ENCODE data around the gene PRIMPOL. TPM values are rescaled to one million over a fixed set of nuclear protein-coding genes. Genes with fewer than 3 reads are reported as not detected.
"Not testable (repeated sequence)": the region's sequence is repeated elsewhere in the genome, so short reads cannot be mapped to it uniquely, and the experiment has no call there.

Gene PRIMPOL
- total and polyA plus RNA-seq, 2 donors (not counting 1 experiment from before 2014, with no cell fraction given): 11.5 to 22.3 TPM

DNA sequence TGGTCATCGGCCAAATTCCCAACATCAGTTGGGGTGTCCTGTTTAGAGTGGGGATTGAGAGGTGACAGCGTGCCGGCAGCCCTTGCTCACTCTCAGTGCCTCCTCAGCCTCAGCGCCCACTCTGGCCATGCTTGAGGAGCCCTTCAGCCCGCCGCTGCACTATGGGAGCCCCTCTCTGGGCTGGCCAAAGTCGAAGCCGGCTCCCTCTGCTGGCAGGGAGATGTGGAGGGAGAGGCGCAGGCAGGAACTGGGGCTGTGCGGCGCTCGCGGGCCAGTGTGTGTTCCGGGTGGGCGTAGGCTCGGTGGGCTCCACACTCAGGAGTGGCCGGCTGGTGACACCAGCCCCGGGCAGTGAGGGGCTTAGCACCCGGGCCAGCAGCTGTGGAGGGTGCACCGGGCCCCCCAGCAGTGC lies 91.4 kb downstream of the PRIMPOL start:
- H3K36me3 ChIP-seq (ENCODE audit: control insufficient read depth, insufficient read depth, low read length): no peaks in the 10 kb centered on the region
- H3K9ac ChIP-seq (ENCODE audit: insufficient read depth, low read length): no peak overlapping the region
- no peak for TF ChIP-seq EZH2 (IDR thresholded peaks at IDR 0.05; ENCODE audit: low read length, missing control alignments)
- TF ChIP-seq, protein P1, sequence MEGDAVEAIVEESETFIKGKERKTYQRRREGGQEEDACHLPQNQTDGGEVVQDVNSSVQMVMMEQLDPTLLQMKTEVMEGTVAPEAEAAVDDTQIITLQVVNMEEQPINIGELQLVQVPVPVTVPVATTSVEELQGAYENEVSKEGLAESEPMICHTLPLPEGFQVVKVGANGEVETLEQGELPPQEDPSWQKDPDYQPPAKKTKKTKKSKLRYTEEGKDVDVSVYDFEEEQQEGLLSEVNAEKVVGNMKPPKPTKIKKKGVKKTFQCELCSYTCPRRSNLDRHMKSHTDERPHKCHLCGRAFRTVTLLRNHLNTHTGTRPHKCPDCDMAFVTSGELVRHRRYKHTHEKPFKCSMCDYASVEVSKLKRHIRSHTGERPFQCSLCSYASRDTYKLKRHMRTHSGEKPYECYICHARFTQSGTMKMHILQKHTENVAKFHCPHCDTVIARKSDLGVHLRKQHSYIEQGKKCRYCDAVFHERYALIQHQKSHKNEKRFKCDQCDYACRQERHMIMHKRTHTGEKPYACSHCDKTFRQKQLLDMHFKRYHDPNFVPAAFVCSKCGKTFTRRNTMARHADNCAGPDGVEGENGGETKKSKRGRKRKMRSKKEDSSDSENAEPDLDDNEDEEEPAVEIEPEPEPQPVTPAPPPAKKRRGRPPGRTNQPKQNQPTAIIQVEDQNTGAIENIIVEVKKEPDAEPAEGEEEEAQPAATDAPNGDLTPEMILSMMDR (conservative IDR thresholded peaks at IDR 0.05 in 1 of 2, IDR thresholded peaks at IDR 0.05 in 1 of 2; ENCODE audit: low read depth in 1 of 2, low read length in 2 of 2): no peak
- no peaks in the 10 kb centered on the region for H3K27me3 ChIP-seq (ENCODE audit: control insufficient read depth, insufficient read depth, low read length)
- H4K20me1 ChIP-seq (ENCODE audit: control insufficient read depth, extremely low read depth, insufficient read depth, low read length): no peaks in the 10 kb centered on the region
- no peak for DNase-seq (ENCODE audit: low read depth in 2 of 2)
- H3K4me2 ChIP-seq (ENCODE audit: extremely low read depth, insufficient read depth, low read length): no peak overlapping the region
- no peaks in the 10 kb centered on the region for H3K4me1 ChIP-seq (ENCODE audit: control insufficient read depth, extremely low read depth, insufficient read depth, low read length)
- H3K4me3 ChIP-seq (replicated peaks in 1 of 4; ENCODE audit: control extremely low read depth in 1 of 4, insufficient read depth in 1 of 4, low read depth in 3 of 4, low read length in 4 of 4): no peak overlapping the region
- H3K79me2 ChIP-seq (ENCODE audit: control insufficient read depth, insufficient read depth, low read length): no peaks in the 10 kb centered on the region
- H2AFZ ChIP-seq (ENCODE audit: low read length): no peak overlapping the region
- H3K9me3 ChIP-seq (ENCODE audit: control insufficient read depth, insufficient read depth, low read depth, low read length): no peaks in the 10 kb centered on the region
- no peak overlapping the region for H3K27ac ChIP-seq (ENCODE audit: insufficient read depth, low read length)

DNA sequence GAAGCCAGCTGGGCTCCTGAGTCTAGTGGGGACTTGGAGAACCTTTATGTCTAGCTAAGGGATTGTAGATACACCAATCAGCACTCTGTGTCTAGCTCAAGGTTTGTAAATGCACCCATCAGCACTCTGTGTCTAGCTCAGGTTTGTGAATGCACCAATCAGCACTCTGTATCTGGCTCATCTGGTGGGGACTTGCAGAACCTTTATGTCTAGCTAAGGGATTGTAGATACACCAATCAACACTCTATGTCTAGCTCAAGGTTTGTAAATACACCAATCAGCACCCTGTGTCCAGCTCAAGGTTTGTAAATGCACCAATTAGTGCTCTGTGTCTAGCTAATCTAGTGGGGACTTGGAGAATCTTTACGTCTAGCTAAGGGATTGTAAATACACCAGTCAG lies 92.1 kb downstream of the PRIMPOL start:
- DNase-seq (ENCODE audit: low read depth in 2 of 2); H2AFZ ChIP-seq (ENCODE audit: low read length); H3K27ac ChIP-seq (ENCODE audit: insufficient read depth, low read length); H3K9ac ChIP-seq (ENCODE audit: insufficient read depth, low read length); H3K4me1 ChIP-seq (ENCODE audit: control insufficient read depth, extremely low read depth, insufficient read depth, low read length); H3K27me3 ChIP-seq (ENCODE audit: control insufficient read depth, insufficient read depth, low read length); H3K9me3 ChIP-seq (ENCODE audit: control insufficient read depth, insufficient read depth, low read depth, low read length); H3K4me3 ChIP-seq (replicated peaks in 1 of 4; ENCODE audit: control extremely low read depth in 1 of 4, insufficient read depth in 1 of 4, low read depth in 3 of 4, low read length in 4 of 4); H4K20me1 ChIP-seq (ENCODE audit: control insufficient read depth, extremely low read depth, insufficient read depth, low read length); H3K36me3 ChIP-seq (ENCODE audit: control insufficient read depth, insufficient read depth, low read length); H3K4me2 ChIP-seq (ENCODE audit: extremely low read depth, insufficient read depth, low read length); H3K79me2 ChIP-seq (ENCODE audit: control insufficient read depth, insufficient read depth, low read length): not testable (repeated sequence)

- peaks cover 8% of the 10 kb centered on the region for H3K4me1 ChIP-seq (ENCODE audit: control insufficient read depth, extremely low read depth, insufficient read depth, low read length)
- TF ChIP-seq EZH2 (IDR thresholded peaks at IDR 0.05; ENCODE audit: low read length, missing control alignments): no peak
- H2AFZ ChIP-seq (ENCODE audit: low read length): no peak overlapping the region
- DNase-seq (ENCODE audit: low read depth in 2 of 2): no peak
- H3K27ac ChIP-seq (ENCODE audit: insufficient read depth, low read length): no peak overlapping the region
- H4K20me1 ChIP-seq (ENCODE audit: control insufficient read depth, extremely low read depth, insufficient read depth, low read length): no peaks in the 10 kb centered on the region
- H3K36me3 ChIP-seq (ENCODE audit: control insufficient read depth, insufficient read depth, low read length): no peaks in the 10 kb centered on the region
- no peaks in the 10 kb centered on the region for H3K79me2 ChIP-seq (ENCODE audit: control insufficient read depth, insufficient read depth, low read length)
- H3K27me3 ChIP-seq (ENCODE audit: control insufficient read depth, insufficient read depth, low read length): no peaks in the 10 kb centered on the region
- H3K4me2 ChIP-seq (ENCODE audit: extremely low read depth, insufficient read depth, low read length): no peak overlapping the region
- no peak overlapping the region for H3K9ac ChIP-seq (ENCODE audit: insufficient read depth, low read length)
- no peaks in the 10 kb centered on the region for H3K9me3 ChIP-seq (ENCODE audit: control insufficient read depth, insufficient read depth, low read depth, low read length)
- H3K4me3 ChIP-seq (replicated peaks in 1 of 4; ENCODE audit: control extremely low read depth in 1 of 4, insufficient read depth in 1 of 4, low read depth in 3 of 4, low read length in 4 of 4): no peak overlapping the region
Measured at GRCh38 chr4:184743650-184744049, 94.1 kb downstream of the PRIMPOL start.

- no peaks in the 10 kb centered on the region for H3K27me3 ChIP-seq (ENCODE audit: control insufficient read depth, insufficient read depth, low read length)
- no peak overlapping the region for H3K4me3 ChIP-seq (replicated peaks in 1 of 4; ENCODE audit: control extremely low read depth in 1 of 4, insufficient read depth in 1 of 4, low read depth in 3 of 4, low read length in 4 of 4)
- no peaks in the 10 kb centered on the region for H3K79me2 ChIP-seq (ENCODE audit: control insufficient read depth, insufficient read depth, low read length)
- no peak overlapping the region for H2AFZ ChIP-seq (ENCODE audit: low read length)
- peaks cover 8% of the 10 kb centered on the region for H3K4me1 ChIP-seq (ENCODE audit: control insufficient read depth, extremely low read depth, insufficient read depth, low read length)
- no peak for DNase-seq (ENCODE audit: low read depth in 2 of 2)
- H4K20me1 ChIP-seq (ENCODE audit: control insufficient read depth, extremely low read depth, insufficient read depth, low read length): no peaks in the 10 kb centered on the region
- no peak overlapping the region for H3K27ac ChIP-seq (ENCODE audit: insufficient read depth, low read length)
- no peaks in the 10 kb centered on the region for H3K9me3 ChIP-seq (ENCODE audit: control insufficient read depth, insufficient read depth, low read depth, low read length)
- H3K4me2 ChIP-seq (ENCODE audit: extremely low read depth, insufficient read depth, low read length): no peak overlapping the region
- H3K9ac ChIP-seq (ENCODE audit: insufficient read depth, low read length): no peak overlapping the region
- H3K36me3 ChIP-seq (ENCODE audit: control insufficient read depth, insufficient read depth, low read length): no peaks in the 10 kb centered on the region
- TF ChIP-seq, protein P1 (conservative IDR thresholded peaks at IDR 0.05 in 1 of 2, IDR thresholded peaks at IDR 0.05 in 1 of 2; ENCODE audit: low read depth in 1 of 2, low read length in 2 of 2): no peak
- TF ChIP-seq EZH2 (IDR thresholded peaks at IDR 0.05; ENCODE audit: low read length, missing control alignments): no peak
Measured at GRCh38 chr4:184744236-184744635, 94.7 kb downstream of the PRIMPOL start.

Other genes with a start within 250 kb of the PRIMPOL start
- gene IRF2, start 175.2 kb upstream of the PRIMPOL start, total RNA-seq: 30.9 and 31.8 TPM in 2 replicates
- gene IRF2, start 175.2 kb upstream of the PRIMPOL start, polyA plus RNA-seq: 32.5 and 42.3 TPM in 2 replicates
- 26.4 and 28.2 TPM in 2 replicates for gene CASP3, start 291 bp upstream of the PRIMPOL start, total RNA-seq
- 34.2 and 41.1 TPM in 2 replicates for gene CASP3, start 291 bp upstream of the PRIMPOL start, polyA plus RNA-seq
- gene CENPU, start 84.4 kb downstream of the PRIMPOL start, total RNA-seq: 1.8 and 6.4 TPM in 2 replicates
- 15.5 and 26.9 TPM in 2 replicates for gene CENPU, start 84.4 kb downstream of the PRIMPOL start, polyA plus RNA-seq
- gene ACSL1, start 176.2 kb downstream of the PRIMPOL start, total RNA-seq: 24.4 and 30.1 TPM in 2 replicates
- gene ACSL1, start 176.2 kb downstream of the PRIMPOL start, polyA plus RNA-seq: 15.4 and 22.5 TPM in 2 replicates

Measured in fibroblast of lung (primary cell).